WTC11 (cell line): Measurements from ENCODE around the gene RCVRN.

Experiments used
- CREM ChIP-seq: sonication (generic); formaldehyde crosslinking; IDR thresholded peaks from 2 replicates; pipeline ENCODE4 v1.8.1; 2022; ENCODE audit warnings: mild to moderate bottlenecking, missing genetic modification reagents, moderate library complexity
- CTCF ChIP-seq: fragments of 200-600 bp; IDR thresholded peaks from 2 replicates; pipeline ENCODE4 v1.8.0; 2022; ENCODE audit warnings: antibody characterized with exemption
- NR3C1 ChIP-seq: sonication (generic); formaldehyde crosslinking; conservative IDR thresholded peaks from 2 replicates; pipeline ENCODE4 v1.8.1; 2023; ENCODE audit warnings: low read depth, mild to moderate bottlenecking, missing genetic modification reagents
- SMAD3 ChIP-seq: sonication (generic); formaldehyde crosslinking; IDR thresholded peaks from 2 replicates; pipeline ENCODE4 v1.8.0; 2022; ENCODE audit warnings: missing genetic modification reagents, mild to moderate bottlenecking, borderline replicate concordance
- TP53 ChIP-seq: sonication (generic); formaldehyde crosslinking; IDR thresholded peaks from 2 replicates; pipeline ENCODE4 v1.8.1; 2023; ENCODE audit warnings: mild to moderate bottlenecking, missing genetic modification reagents
- TF ChIP-seq, protein P1 (sequence below): sonication (generic); formaldehyde crosslinking; IDR thresholded peaks from 2 replicates; pipeline ENCODE4 v1.8.1; 2022; ENCODE audit warnings: low read depth, missing genetic modification reagents, borderline replicate concordance
- TF ChIP-seq, protein P2 (sequence below): sonication (generic); formaldehyde crosslinking; IDR thresholded peaks from 2 replicates; pipeline ENCODE4 v1.8.1; 2022; ENCODE audit warnings: mild to moderate bottlenecking, moderate library complexity, missing genetic modification reagents
- TF ChIP-seq, protein P3 (sequence below): fragments of 250-450 bp; sonication (Bioruptor Pico); IDR thresholded peaks from 2 replicates; pipeline ENCODE4 v1.9.0; 2021; ENCODE audit warnings: mild to moderate bottlenecking
- TF ChIP-seq, protein P4 (sequence below): sonication (generic); formaldehyde crosslinking; IDR thresholded peaks from 2 replicates; pipeline ENCODE4 v1.8.0; 2022; ENCODE audit warnings: mild to moderate bottlenecking, missing genetic modification reagents
- TF ChIP-seq, protein P5 (sequence below): sonication (generic); formaldehyde crosslinking; IDR thresholded peaks from 2 replicates; pipeline ENCODE4 v1.8.1; 2023; ENCODE audit warnings: mild to moderate bottlenecking, missing genetic modification reagents, moderate library complexity

GRCh38 chr17:9922012-9922848, 17.2 kb upstream of the RCVRN start:
- TF ChIP-seq, protein P1, sequence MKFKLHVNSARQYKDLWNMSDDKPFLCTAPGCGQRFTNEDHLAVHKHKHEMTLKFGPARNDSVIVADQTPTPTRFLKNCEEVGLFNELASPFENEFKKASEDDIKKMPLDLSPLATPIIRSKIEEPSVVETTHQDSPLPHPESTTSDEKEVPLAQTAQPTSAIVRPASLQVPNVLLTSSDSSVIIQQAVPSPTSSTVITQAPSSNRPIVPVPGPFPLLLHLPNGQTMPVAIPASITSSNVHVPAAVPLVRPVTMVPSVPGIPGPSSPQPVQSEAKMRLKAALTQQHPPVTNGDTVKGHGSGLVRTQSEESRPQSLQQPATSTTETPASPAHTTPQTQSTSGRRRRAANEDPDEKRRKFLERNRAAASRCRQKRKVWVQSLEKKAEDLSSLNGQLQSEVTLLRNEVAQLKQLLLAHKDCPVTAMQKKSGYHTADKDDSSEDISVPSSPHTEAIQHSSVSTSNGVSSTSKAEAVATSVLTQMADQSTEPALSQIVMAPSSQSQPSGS (CRISPR knock-in tag), result no peak
- TF ChIP-seq, protein P2, sequence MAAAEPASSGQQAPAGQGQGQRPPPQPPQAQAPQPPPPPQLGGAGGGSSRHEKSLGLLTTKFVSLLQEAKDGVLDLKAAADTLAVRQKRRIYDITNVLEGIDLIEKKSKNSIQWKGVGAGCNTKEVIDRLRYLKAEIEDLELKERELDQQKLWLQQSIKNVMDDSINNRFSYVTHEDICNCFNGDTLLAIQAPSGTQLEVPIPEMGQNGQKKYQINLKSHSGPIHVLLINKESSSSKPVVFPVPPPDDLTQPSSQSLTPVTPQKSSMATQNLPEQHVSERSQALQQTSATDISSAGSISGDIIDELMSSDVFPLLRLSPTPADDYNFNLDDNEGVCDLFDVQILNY (CRISPR knock-in tag), result no peak
- TF ChIP-seq CTCF (no peak), NR3C1 (no peak), CREM (CRISPR knock-in tag) (no peak), SMAD3 (no peak), TP53 (CRISPR knock-in tag) (no peak)
- TF ChIP-seq, protein P3, sequence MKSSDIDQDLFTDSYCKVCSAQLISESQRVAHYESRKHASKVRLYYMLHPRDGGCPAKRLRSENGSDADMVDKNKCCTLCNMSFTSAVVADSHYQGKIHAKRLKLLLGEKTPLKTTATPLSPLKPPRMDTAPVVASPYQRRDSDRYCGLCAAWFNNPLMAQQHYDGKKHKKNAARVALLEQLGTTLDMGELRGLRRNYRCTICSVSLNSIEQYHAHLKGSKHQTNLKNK (CRISPR knock-in tag), result no peak
- TF ChIP-seq, protein P4, sequence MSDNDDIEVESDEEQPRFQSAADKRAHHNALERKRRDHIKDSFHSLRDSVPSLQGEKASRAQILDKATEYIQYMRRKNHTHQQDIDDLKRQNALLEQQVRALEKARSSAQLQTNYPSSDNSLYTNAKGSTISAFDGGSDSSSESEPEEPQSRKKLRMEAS (CRISPR knock-in tag), result no peak
- TF ChIP-seq, protein P5, sequence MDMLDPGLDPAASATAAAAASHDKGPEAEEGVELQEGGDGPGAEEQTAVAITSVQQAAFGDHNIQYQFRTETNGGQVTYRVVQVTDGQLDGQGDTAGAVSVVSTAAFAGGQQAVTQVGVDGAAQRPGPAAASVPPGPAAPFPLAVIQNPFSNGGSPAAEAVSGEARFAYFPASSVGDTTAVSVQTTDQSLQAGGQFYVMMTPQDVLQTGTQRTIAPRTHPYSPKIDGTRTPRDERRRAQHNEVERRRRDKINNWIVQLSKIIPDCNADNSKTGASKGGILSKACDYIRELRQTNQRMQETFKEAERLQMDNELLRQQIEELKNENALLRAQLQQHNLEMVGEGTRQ (CRISPR knock-in tag), result no peak
